ENCODE measurements around the gene GDF10.

DNA sequence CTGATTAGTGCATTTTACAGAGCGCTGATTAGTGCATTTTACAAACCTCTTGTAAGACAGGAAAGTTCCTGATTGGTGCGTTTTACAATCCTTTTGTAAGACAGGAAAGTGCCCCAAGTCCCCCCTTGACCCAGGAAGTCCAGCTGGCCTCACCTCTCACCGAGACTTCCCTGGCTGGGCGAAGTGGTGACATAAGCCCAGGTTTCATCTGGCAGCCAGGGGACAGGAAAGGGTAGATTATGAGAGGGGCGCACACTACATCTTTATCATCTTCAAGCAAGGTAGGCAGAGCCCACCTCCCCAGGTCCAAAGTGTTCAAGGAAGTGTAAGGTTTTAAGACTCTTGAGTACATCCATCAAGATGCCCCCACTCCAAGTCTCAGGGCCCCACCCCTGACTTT, 5.5 kb upstream of the GDF10 start:
- TF ChIP-seq, protein P1, sequence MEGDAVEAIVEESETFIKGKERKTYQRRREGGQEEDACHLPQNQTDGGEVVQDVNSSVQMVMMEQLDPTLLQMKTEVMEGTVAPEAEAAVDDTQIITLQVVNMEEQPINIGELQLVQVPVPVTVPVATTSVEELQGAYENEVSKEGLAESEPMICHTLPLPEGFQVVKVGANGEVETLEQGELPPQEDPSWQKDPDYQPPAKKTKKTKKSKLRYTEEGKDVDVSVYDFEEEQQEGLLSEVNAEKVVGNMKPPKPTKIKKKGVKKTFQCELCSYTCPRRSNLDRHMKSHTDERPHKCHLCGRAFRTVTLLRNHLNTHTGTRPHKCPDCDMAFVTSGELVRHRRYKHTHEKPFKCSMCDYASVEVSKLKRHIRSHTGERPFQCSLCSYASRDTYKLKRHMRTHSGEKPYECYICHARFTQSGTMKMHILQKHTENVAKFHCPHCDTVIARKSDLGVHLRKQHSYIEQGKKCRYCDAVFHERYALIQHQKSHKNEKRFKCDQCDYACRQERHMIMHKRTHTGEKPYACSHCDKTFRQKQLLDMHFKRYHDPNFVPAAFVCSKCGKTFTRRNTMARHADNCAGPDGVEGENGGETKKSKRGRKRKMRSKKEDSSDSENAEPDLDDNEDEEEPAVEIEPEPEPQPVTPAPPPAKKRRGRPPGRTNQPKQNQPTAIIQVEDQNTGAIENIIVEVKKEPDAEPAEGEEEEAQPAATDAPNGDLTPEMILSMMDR (IDR thresholded peaks at IDR 0.05; ENCODE audit: low read depth, low read length): no peak
- no peak for TF ChIP-seq EZH2phosphoT487 (IDR thresholded peaks at IDR 0.05; ENCODE audit: low read depth)

Measured in OCI-LY3 (cell line).